Gastrocnemius medialis (tissue), 4 donors: ENCODE measurements around the gene IL16.

Experiments
- POLR2A ChIP-seq, 2 donors: fragments of 450-650 bp; IDR thresholded peaks; one replicate each; pipeline ENCODE4 v1.6.1; 2017; ENCODE audit warnings: antibody characterized with exemption in 2 of 2, mild to moderate bottlenecking in 2 of 2, moderate library complexity in 2 of 2
- TF ChIP-seq, protein P1 (sequence below), 5 experiments: fragments of 450-650 bp in 3 of 5; fragments of 200-600 bp in 2 of 5; sonication (generic) in 2 of 5; IDR thresholded peaks in 4 of 5; conservative IDR thresholded peaks in 1 of 5; 1 replicate in 4 of 5; 2 replicates in 1 of 5; pipeline ENCODE4 v1.5.1; 2016 to 2019; ENCODE audit warnings: antibody characterized with exemption in 5 of 5, mild to moderate bottlenecking in 3 of 5, moderate library complexity in 3 of 5

DNA sequence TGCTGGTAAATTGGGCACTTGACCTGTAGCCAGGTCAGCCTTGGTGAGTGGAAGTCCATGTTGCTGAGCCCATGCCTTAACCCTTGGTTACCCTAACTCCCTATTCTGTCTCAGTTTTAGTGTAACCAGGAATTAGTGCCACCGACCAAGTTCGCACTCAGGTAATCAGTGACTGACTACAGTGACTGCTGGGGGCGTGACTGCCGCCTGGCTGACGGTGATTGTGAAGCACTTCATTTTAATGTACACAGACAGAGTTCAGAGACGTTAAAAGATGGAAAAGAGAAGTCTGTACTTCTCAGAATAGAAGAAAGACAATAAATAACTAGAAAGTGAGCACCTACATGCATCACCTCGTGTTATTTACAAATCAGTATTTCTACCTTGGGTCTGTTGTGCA lies 45.3 kb upstream of the IL16 start:
- TF ChIP-seq, protein P1, sequence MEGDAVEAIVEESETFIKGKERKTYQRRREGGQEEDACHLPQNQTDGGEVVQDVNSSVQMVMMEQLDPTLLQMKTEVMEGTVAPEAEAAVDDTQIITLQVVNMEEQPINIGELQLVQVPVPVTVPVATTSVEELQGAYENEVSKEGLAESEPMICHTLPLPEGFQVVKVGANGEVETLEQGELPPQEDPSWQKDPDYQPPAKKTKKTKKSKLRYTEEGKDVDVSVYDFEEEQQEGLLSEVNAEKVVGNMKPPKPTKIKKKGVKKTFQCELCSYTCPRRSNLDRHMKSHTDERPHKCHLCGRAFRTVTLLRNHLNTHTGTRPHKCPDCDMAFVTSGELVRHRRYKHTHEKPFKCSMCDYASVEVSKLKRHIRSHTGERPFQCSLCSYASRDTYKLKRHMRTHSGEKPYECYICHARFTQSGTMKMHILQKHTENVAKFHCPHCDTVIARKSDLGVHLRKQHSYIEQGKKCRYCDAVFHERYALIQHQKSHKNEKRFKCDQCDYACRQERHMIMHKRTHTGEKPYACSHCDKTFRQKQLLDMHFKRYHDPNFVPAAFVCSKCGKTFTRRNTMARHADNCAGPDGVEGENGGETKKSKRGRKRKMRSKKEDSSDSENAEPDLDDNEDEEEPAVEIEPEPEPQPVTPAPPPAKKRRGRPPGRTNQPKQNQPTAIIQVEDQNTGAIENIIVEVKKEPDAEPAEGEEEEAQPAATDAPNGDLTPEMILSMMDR (IDR thresholded peaks at IDR 0.05 in 4 of 5, conservative IDR thresholded peaks at IDR 0.05 in 1 of 5) = no peak
- no peak for TF ChIP-seq POLR2A (IDR thresholded peaks at IDR 0.05)
